ENCODE measurements around the gene CSRNP3. TPM values are rescaled to one million over a fixed set of nuclear protein-coding genes. Genes with fewer than 3 reads are reported as not detected.
"Not testable (repeated sequence)": the region's sequence is repeated elsewhere in the genome, so short reads cannot be mapped to it uniquely, and the experiment has no call there.

Gene CSRNP3
- total RNA-seq, 1 donor from 2014 or later, result 3.3 TPM

GRCh38 chr2:165633431-165633830, 163.9 kb downstream of the CSRNP3 start:
- DNase-seq (ENCODE audit: low read depth), result no peak

GRCh38 chr2:165634282-165634681, 164.8 kb downstream of the CSRNP3 start:
- no peak for DNase-seq (ENCODE audit: low read depth)

GRCh38 chr2:165634855-165635254, 165.4 kb downstream of the CSRNP3 start:
- DNase-seq (ENCODE audit: low read depth), result peak; percentile 56

- DNase-seq (ENCODE audit: low read depth), result no peak
Observed at GRCh38 chr2:165635532-165635931, 166.0 kb downstream of the CSRNP3 start.

GRCh38 chr2:165636959-165637358, 167.5 kb downstream of the CSRNP3 start:
- no peak for DNase-seq (ENCODE audit: low read depth)

- no peak for DNase-seq (ENCODE audit: low read depth)
Observed at GRCh38 chr2:165637396-165637795, 167.9 kb downstream of the CSRNP3 start.

GRCh38 chr2:165639504-165639903, 170.0 kb downstream of the CSRNP3 start:
- DNase-seq (ENCODE audit: low read depth), result no peak

GRCh38 chr2:165640247-165640929, 170.9 kb downstream of the CSRNP3 start:
- DNase-seq (ENCODE audit: low read depth), result no peak

GRCh38 chr2:165645930-165646831, 176.7 kb downstream of the CSRNP3 start:
- DNase-seq (ENCODE audit: low read depth), result peak; percentile 12

GRCh38 chr2:165647409-165647808, 177.9 kb downstream of the CSRNP3 start:
- DNase-seq (ENCODE audit: low read depth), result no peak

- no peak for DNase-seq (ENCODE audit: low read depth)
Observed at GRCh38 chr2:165648801-165649200, 179.3 kb downstream of the CSRNP3 start.

GRCh38 chr2:165651233-165651632, 181.7 kb downstream of the CSRNP3 start:
- DNase-seq (ENCODE audit: low read depth), result no peak

GRCh38 chr2:165655661-165656060, 186.2 kb downstream of the CSRNP3 start:
- no peak for DNase-seq (ENCODE audit: low read depth)

GRCh38 chr2:165660361-165660760, 190.9 kb downstream of the CSRNP3 start:
- no peak for DNase-seq (ENCODE audit: low read depth)

- DNase-seq (ENCODE audit: low read depth), result no peak
Observed at GRCh38 chr2:165662720-165663119, 193.2 kb downstream of the CSRNP3 start.

- DNase-seq (ENCODE audit: low read depth), result no peak
Observed at GRCh38 chr2:165665614-165666013, 196.1 kb downstream of the CSRNP3 start.

GRCh38 chr2:165666073-165666472, 196.6 kb downstream of the CSRNP3 start:
- DNase-seq (ENCODE audit: low read depth), result not testable (repeated sequence)

- DNase-seq (ENCODE audit: low read depth), result no peak
Observed at GRCh38 chr2:165666605-165667004, 197.1 kb downstream of the CSRNP3 start.

- no peak for DNase-seq (ENCODE audit: low read depth)
Observed at GRCh38 chr2:165667375-165667774, 197.9 kb downstream of the CSRNP3 start.

GRCh38 chr2:165674780-165675179, 205.3 kb downstream of the CSRNP3 start:
- peak; percentile 10 for DNase-seq (ENCODE audit: low read depth)

GRCh38 chr2:165675551-165675968, 206.1 kb downstream of the CSRNP3 start:
- peak; percentile 93 for DNase-seq (ENCODE audit: low read depth)

- DNase-seq (ENCODE audit: low read depth), result no peak
Observed at GRCh38 chr2:165678882-165679281, 209.4 kb downstream of the CSRNP3 start.

Data from myocyte (in vitro differentiated cells).